ENCODE measurements around the gene ANO10. TPM values are rescaled to one million over a fixed set of nuclear protein-coding genes. Genes with fewer than 3 reads are reported as not detected.
"Not testable (repeated sequence)": the region's sequence is repeated elsewhere in the genome, so short reads cannot be mapped to it uniquely, and the experiment has no call there.

ANO10 gene
- total RNA-seq, 1 experiment from 2014 or later = 16.6 TPM

DNA sequence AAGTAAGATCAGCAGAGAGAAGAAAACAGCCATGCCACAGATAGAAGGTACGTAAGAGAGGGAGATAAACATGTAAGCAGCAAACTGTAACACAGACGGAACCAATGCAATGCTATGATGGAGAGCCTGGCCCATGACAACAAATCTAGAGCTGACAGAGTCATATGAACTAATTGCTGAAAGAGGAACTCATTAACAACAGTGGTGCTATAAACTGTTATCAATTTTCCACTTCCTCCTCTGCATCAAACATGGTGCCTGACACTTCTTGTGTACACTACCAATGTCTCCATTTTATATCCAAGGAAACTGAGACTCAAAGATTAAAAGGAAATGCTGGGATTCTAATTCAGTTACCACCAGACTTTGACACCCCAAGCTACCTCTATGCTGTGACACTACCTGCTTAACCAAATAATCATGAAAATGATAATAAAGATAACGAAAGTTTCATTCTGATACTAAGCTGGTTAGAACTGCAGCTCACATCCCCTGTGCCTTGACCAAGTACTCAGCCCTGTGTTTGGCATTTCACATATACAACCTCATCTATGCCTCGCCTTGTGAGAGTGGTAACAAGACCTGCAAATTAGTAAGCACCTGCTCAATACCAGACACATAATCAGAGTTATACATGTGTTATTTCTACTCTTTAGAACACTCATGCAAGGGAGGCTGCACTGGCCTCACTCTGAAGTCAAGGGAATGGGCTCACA lies 79.3 kb downstream of the ANO10 start:
- H3K36me3 ChIP-seq = no peaks in the 10 kb centered on the region
- H3K4me3 ChIP-seq = no peak overlapping the region
- H3K9me3 ChIP-seq = no peaks in the 10 kb centered on the region
- DNase-seq = no peak
- H3K27me3 ChIP-seq = no peaks in the 10 kb centered on the region

DNA sequence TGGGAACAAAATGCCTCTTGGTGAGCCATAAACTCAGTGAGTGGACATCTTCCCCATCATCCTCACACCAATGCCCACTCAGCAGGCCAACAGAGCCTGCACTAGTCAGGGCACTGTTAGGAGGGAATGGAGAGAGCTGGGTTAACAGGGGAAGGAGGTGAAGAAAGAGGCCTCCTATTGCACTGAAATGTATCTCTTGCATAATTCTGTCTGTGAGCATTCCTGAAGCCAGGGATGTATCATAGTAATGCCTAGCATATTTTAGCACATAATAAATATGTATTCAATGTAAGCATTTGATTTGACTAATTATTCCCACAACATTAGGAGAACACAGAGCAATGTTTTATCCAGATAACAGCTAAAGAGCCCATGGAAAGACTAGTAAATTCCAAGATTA lies 81.2 kb downstream of the ANO10 start:
- Histone ChIP-seq H3K27me3 (no peaks in the 10 kb centered on the region), H3K36me3 (no peaks in the 10 kb centered on the region), H3K9me3 (no peaks in the 10 kb centered on the region), H3K4me3 (no peak overlapping the region)
- no peak for DNase-seq

DNA sequence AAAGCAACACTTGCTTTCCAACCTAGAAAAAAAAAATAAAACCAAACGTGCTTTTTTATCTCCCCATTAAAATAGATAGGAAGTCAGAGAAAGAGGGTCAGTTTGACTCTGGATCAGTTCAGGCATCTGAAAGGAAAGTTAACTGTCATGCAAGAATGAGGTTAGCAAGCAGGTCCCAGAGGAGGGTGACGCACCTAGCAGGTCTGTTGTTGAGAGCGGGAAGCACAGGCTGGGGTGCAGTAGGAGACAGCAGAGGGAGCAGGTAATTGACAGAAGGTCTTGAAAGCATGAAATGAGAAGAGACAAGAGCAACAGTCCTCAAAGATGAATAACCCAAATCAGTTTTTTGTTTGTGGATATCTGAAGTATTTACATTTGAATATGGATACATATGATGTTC lies 82.5 kb downstream of the ANO10 start:
- no peaks in the 10 kb centered on the region for H3K9me3 ChIP-seq
- H3K36me3 ChIP-seq = no peaks in the 10 kb centered on the region
- no peak overlapping the region for H3K4me3 ChIP-seq
- no peaks in the 10 kb centered on the region for H3K27me3 ChIP-seq
- DNase-seq = no peak

DNA sequence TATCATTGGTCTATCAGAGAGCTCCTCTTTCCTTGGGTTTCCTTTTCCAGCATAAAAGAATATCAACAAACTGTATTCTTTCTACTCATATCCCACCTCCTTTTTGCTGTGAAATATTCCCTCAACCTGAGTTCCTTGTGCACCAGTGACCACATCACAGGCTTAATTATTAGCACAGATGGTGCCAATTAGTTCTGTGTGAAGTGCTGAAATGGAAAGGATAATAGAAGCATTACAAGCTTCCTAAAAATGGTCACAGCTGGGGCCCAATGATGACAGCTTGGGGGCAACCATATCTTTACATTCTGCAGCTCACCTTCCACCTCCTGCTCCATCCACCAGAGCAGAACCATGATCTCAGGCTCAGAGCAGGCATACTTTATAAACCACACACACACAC lies 84.6 kb downstream of the ANO10 start:
- H3K36me3 ChIP-seq = no peaks in the 10 kb centered on the region
- DNase-seq = no peak
- no peaks in the 10 kb centered on the region for H3K27me3 ChIP-seq
- H3K9me3 ChIP-seq = no peaks in the 10 kb centered on the region
- no peak overlapping the region for H3K4me3 ChIP-seq

DNA sequence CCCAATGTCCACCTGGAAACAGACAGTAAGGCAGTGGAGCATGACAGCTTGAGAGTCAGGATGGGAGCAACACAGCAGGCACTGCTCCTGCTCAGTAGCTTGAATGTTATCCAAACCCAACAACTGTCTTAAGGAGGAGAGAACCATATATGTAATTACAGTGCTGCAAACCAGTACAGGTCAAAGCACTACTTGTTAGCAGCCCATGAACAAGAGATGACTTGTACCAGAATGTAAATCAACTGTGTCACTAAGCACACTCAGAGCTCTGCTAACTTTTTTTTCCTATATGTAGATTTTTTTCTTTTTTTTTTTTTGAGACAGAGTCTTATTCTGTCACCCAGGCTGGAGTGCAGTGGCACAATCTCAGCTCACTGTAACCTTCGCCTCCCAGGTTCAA lies 87.1 kb downstream of the ANO10 start:
- Histone ChIP-seq H3K36me3 (no peaks in the 10 kb centered on the region), H3K27me3 (no peaks in the 10 kb centered on the region), H3K9me3 (no peaks in the 10 kb centered on the region), H3K4me3 (no peak overlapping the region)
- no peak for DNase-seq

DNA sequence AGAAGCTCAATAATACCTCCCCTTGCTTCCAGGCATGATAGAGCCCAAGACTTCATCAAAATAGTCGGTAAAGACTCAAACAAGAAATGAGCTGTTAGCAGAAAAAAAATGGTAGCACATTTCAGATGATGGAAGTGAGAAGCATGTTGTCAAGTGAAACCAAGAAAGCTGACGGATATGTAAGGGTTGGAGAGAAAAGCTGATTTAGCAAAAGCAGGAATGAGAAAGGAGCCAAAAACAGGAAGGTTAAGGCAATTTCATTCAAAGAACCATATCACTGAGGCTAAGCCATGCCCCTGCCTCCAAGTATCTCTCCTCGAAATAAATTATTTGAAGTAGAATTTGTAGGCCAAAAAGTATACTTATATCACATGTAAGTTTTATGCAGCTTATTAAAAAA lies 88.8 kb downstream of the ANO10 start:
- no peak for DNase-seq
- Histone ChIP-seq H3K36me3 (no peaks in the 10 kb centered on the region), H3K27me3 (no peaks in the 10 kb centered on the region), H3K4me3 (no peak overlapping the region), H3K9me3 (no peaks in the 10 kb centered on the region)

DNA sequence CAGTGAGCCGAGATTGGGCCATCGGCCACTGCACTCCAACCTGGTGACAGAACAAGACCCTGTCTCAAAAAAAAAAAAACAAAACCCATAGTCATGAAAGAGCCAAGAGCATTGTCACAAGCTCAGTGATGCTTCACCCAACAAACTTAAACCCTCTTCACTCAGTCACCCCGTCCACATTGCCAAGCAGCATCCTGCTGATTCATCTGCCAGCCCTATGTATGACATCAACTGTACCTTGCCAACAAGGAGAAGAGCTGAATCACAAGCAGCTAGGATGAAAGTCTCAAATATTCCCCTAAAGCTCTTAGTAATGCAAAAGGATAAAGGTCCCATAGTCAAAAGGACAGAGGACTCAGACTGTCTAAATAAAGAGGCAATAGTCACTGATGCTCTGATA lies 90.0 kb downstream of the ANO10 start:
- peak; percentile 70 for DNase-seq
- Histone ChIP-seq H3K27me3 (no peaks in the 10 kb centered on the region), H3K9me3 (no peaks in the 10 kb centered on the region), H3K4me3 (no peak overlapping the region), H3K36me3 (no peaks in the 10 kb centered on the region)

DNA sequence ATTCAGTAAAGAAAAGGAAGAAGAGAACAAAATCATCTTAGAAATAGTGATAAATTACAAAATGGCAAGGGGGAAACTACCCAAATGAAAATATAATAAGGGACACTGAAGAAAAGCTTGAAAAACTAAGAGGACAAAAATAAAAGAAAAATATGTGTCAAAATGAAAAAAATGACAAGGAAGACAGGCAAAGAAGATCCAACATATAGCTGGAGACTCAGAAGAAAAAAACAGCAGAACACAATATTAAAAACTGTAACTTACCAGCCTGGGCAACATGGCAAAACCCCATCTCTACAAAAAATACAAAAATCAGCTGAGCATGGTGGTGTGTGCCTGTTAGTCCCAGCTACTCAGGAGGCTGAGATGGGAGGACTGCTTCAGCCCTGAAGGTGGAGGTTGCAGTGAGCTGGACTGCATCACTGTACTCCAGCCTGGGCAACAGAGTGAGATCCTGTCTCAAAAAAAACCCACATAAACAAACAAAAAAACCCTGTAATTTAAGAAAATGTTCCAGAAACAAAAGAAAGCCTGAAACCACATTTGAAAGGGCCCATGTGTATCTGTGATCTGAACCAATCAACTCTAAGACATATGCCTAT lies 93.2 kb downstream of the ANO10 start:
- Histone ChIP-seq H3K36me3 (no peaks in the 10 kb centered on the region), H3K27me3 (no peaks in the 10 kb centered on the region), H3K4me3 (no peak overlapping the region), H3K9me3 (no peaks in the 10 kb centered on the region)
- DNase-seq = no peak

DNA sequence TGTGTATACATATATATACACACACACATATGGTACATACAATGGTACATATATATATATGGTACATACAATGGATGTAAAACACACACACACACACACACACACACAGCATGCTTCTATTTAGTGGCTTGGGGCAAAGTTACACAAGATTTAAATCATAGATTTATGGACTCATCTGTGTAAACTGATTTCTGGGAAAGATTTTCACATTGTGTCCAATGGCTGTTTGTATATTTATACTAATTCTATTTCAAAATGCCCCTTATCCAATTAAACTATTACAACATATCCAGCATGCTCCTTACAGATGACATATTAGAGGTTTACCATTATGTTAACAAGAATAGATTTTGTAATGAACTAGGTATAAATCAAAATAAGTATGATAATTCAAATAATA lies 94.9 kb downstream of the ANO10 start:
- no peak overlapping the region for H3K4me3 ChIP-seq
- no peaks in the 10 kb centered on the region for H3K9me3 ChIP-seq
- no peaks in the 10 kb centered on the region for H3K27me3 ChIP-seq
- DNase-seq = no peak
- H3K36me3 ChIP-seq = no peaks in the 10 kb centered on the region

DNA sequence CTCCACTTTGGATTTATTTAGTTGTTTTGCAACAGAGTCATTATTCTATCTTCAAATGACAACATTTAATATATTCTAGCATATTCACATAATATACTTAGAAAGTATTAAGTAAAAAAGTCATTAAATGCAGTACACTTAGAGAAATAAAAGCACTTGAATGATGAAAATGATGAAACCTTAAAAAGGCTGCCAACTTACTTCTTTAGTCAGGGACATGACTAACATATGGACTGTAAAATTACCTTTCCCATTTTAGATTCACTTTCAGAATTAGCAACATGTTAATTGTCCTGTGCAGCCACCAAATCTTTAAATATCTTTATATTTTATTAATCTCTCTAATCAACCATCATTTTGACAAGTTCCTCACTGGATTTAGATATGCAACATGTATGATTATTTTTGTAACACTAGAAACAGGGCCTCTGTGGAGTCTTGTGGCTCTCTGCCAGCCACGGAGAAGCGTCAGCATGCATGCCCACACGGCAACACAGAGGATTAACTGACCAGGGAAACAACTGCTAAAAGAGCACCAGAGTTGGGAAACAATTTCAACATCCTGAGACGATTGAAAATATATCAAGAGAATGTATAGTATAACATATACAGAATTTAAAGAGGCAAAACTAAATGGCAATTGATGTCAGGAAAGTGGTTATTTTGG lies 95.7 kb downstream of the ANO10 start:
- Histone ChIP-seq H3K36me3 (no peaks in the 10 kb centered on the region), H3K4me3 (no peak overlapping the region), H3K27me3 (no peaks in the 10 kb centered on the region), H3K9me3 (no peaks in the 10 kb centered on the region)
- DNase-seq = peak; percentile 1

DNA sequence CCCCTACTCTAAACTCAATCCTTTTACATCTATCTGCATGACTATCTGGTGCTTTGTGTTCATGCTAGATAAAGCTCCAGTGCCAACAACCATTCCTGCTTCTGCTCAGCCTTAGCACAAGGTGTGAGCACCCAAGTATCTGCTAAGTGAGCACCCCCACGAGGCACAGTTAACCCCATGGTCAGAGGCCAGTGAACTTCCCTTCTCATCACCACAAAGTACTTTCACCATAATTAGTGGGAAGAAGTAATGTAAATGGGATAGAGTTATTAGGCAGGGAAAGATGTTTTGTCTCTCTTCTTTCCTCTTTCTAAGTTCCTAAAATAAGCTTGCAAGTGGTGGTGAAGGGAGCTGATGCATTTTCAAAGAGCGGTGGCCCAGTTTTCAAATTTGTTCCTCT lies 96.4 kb downstream of the ANO10 start:
- H3K9me3 ChIP-seq = no peaks in the 10 kb centered on the region
- no peak for DNase-seq
- H3K27me3 ChIP-seq = no peaks in the 10 kb centered on the region
- H3K36me3 ChIP-seq = no peaks in the 10 kb centered on the region
- no peak overlapping the region for H3K4me3 ChIP-seq

DNA sequence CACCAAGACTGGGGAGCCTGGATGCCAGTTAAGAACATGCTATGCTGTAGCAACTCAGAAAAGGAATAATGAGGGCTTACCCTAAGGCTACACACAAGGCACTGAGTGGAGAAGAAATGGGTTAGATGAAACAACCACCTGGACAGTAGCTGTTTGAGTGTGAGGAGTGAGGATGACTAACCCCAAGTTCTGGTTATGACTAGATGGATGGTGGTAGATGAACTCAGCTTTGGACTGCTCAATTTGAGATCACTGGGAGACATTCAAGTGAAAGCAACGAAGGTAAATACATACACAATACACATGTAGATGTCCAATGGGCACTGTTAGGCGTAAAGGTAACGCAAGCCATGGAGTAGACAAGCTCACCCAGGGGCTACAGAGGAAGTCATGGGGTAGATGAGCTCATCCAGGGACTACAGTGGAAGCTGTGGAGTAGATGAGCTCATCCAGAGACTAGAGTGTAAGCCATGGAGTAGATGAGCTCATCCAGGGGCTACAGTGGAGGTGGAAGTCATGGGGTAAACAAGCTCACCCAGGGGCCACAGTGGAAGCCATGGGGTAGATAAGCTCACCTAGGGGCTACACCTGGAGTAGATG lies 98.3 kb downstream of the ANO10 start:
- H3K9me3 ChIP-seq = no peaks in the 10 kb centered on the region
- no peaks in the 10 kb centered on the region for H3K36me3 ChIP-seq
- no peak overlapping the region for H3K4me3 ChIP-seq
- no peak for DNase-seq
- no peaks in the 10 kb centered on the region for H3K27me3 ChIP-seq

DNA sequence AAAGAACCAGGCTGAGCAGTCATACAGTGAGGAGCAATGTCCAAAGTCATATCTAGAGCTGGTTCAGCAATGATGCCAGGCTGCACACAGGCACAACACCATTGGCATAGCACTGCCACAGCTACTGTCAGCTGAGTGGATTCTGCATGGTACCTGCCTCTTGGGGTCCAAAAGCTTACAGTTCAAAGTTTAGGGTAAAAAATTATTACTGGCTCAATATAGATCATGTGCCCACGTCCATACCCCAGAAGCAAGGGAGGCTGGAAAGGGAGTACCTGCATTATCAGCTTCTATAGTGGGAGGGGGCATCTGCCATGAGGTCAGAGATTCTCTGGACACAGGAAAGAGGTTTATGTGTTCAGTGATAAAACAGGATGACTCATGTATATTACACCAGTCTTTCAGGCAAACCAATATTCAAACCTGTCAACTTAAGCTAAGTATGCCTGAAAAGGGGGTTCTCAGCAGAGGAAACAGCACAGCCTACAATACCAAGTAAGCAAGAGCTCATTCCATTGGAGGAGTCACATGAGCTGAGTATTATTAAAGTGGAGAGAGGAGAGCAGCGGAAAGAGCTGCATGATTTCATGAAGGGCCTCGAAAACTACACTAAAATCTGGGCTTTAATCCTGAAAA lies 99.0 kb downstream of the ANO10 start:
- Histone ChIP-seq H3K4me3 (no peak overlapping the region), H3K9me3 (no peaks in the 10 kb centered on the region), H3K27me3 (no peaks in the 10 kb centered on the region), H3K36me3 (no peaks in the 10 kb centered on the region)
- no peak for DNase-seq

DNA sequence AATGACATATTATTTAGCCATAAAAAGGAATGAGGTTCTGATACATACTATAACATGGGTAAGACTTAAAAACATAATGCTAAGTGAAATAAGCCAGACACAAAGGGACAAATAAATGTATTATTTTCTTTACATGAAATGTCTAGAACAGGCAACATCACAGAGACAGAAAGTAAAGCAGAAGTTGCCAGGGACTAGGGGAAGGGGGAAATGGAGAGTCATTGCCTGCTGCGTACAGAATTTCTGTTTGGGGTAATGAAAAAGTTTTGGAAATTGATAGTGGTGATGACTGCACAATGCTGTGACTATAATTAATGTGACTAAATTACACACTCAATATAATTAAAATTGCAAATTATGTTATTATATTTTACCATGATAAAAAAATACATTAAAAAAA lies 99.9 kb downstream of the ANO10 start:
- no peaks in the 10 kb centered on the region for H3K9me3 ChIP-seq
- no peaks in the 10 kb centered on the region for H3K36me3 ChIP-seq
- H3K27me3 ChIP-seq = no peaks in the 10 kb centered on the region
- DNase-seq = no peak
- H3K4me3 ChIP-seq = no peak overlapping the region

DNA sequence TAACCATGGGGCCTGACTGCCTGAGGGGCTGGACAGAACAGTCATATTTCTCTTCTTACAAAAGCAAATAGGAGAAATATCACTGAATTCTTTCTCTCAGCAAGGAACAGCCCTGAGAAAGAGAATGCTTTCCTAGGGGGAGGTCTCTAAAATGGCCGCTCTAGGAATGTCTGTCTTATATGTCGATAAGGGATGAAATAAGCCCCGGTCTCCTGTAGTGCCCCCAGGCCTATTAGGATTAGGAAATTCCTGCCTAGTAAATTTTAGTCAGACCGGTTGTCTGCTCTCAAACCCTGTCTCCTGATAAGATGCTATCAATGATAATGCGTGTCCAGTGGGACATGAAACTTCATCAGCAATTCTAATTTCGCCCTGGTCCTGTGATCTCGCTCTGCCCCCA lies 103.3 kb downstream of the ANO10 start:
- H3K9me3 ChIP-seq, DNase-seq, H3K4me3 ChIP-seq, H3K36me3 ChIP-seq, H3K27me3 ChIP-seq: not testable (repeated sequence)

DNA sequence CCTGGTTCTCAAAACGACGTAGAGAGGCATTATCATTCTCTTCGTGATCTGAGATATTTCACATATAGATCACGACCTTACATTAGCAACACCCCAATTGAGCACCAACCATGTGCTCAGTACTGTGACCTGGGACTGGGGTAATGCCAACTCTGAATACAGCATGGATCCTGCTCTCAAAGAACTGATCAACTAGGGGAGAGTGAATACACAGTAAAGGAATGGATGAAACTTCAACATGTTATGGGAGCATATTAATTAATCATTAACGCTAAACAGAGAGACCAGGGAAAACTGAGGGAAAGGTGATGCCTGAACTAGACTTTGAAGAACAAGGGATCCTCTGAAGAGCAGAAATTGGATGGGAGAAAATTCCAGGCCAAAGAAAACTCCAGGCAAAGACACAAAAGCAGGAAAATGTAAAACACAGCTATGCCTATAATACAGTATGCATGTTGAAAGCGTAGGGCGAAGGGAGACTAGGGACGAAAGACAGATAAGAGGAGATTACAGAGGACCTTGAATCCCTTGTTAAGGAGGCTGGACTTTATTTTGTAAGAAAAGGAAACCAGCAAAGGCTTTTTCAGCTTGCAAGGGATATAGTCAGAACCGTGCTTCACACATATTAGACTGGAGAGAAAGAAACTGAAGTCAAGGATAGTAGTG lies 105.7 kb downstream of the ANO10 start:
- H3K36me3 ChIP-seq = no peaks in the 10 kb centered on the region
- DNase-seq = no peak
- H3K9me3 ChIP-seq = no peaks in the 10 kb centered on the region
- no peak overlapping the region for H3K4me3 ChIP-seq
- H3K27me3 ChIP-seq = no peaks in the 10 kb centered on the region
